Suprapubic skin (tissue), 3 donors: ENCODE results near the gene TRA2B.

ENCODE experiments used
- EP300 ChIP-seq: sonication (generic); formaldehyde crosslinking; IDR thresholded peaks from one replicate; pipeline ENCODE4 v1.6.1; 2017; ENCODE audit warnings: antibody characterized with exemption
- TF ChIP-seq, protein P1 (sequence below), 2 donors: fragments of 200-600 bp in 1 of 2; fragments of 450-650 bp in 1 of 2; sonication (generic) in 1 of 2; IDR thresholded peaks; one replicate each; pipeline ENCODE4 v1.5.1; 2016 to 2019; ENCODE audit warnings: antibody characterized with exemption in 2 of 2, mild to moderate bottlenecking in 1 of 2, moderate library complexity in 1 of 2

DNA sequence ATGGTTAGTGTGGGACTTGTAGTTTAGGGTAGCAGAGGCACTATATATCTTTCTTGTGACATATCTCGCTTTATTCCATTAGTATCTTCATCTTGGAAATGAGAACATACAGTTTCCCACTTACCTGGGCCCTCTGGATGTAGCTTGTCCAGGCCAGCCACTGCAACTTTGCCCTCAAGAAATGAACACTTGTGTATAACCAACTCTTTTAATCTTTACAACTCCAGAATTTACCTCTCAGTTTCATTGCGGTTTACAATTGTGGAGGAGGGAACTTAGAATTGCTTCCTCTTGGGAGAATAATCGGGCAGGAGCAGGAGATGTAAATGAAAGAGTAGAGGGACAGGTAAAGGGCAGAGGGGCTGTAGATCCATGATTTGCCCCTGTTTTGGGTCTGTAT is 18.4 kb upstream of the TRA2B start:
- TF ChIP-seq, protein P1, sequence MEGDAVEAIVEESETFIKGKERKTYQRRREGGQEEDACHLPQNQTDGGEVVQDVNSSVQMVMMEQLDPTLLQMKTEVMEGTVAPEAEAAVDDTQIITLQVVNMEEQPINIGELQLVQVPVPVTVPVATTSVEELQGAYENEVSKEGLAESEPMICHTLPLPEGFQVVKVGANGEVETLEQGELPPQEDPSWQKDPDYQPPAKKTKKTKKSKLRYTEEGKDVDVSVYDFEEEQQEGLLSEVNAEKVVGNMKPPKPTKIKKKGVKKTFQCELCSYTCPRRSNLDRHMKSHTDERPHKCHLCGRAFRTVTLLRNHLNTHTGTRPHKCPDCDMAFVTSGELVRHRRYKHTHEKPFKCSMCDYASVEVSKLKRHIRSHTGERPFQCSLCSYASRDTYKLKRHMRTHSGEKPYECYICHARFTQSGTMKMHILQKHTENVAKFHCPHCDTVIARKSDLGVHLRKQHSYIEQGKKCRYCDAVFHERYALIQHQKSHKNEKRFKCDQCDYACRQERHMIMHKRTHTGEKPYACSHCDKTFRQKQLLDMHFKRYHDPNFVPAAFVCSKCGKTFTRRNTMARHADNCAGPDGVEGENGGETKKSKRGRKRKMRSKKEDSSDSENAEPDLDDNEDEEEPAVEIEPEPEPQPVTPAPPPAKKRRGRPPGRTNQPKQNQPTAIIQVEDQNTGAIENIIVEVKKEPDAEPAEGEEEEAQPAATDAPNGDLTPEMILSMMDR (IDR thresholded peaks at IDR 0.05), result no peak
- TF ChIP-seq EP300, result no peak
